HuH-7.5 (cell line): ENCODE measurements around the gene GOLGA2.

Source experiments
- DNase-seq: peaks from one replicate; pipeline ENCODE4 v3.0.0; 2011; ENCODE audit warnings: low spot score

The GOLGA2 gene

DNA sequence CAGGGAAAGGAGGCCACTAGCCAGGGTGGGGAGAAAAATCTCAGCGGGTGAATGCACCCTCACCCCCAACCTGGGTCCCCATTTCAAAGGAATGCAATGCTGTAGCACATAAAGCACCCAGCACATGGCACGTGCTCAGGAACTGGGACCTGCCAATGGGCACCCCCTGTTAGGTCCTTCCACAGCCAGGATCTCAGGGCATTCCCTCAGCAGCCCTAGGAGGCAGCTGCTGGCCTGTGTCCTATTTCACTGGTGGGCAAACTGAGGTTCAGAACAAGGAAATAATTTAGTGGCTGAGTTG lies 63.9 kb downstream of the GOLGA2 start:
- no peak for DNase-seq

DNA sequence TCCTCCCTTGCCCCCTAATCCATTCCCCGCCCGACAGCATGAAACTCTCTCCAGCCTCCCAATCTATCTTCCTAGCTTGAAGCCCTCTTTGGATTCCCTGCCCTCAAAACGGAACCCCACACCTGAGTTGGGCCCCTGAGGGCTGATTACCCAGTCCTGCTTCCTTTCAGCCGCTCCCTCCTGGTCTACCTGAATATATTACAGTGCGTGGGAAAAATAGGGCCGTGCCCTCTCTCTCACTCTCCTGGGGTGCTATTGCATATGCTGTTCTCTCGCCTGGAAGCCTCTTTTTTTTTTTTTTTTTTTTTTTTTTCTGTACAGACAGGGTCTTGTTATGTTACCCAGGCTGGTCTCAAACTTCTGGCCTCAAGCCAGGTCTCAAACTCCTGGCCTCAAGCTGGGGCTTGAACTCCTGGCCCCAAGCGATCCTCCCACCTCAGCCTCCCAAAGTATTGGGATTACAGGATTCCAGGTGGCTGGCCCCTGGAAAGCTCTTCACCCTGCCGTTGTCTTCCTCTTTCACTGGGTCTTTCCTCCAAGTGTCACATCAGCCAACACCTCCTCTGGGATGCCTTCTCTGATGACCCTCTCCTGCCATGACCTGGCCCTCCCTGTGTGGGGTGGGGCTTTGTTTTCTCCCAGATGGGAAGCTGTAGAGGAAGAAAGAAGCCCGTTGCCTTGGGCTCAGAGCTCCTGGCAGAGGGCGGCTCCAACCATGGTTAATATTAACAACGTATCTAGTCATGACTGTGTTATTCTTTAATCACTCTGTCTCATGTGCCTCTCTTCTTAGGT lies 64.4 kb downstream of the GOLGA2 start:
- DNase-seq, result no peak

DNA sequence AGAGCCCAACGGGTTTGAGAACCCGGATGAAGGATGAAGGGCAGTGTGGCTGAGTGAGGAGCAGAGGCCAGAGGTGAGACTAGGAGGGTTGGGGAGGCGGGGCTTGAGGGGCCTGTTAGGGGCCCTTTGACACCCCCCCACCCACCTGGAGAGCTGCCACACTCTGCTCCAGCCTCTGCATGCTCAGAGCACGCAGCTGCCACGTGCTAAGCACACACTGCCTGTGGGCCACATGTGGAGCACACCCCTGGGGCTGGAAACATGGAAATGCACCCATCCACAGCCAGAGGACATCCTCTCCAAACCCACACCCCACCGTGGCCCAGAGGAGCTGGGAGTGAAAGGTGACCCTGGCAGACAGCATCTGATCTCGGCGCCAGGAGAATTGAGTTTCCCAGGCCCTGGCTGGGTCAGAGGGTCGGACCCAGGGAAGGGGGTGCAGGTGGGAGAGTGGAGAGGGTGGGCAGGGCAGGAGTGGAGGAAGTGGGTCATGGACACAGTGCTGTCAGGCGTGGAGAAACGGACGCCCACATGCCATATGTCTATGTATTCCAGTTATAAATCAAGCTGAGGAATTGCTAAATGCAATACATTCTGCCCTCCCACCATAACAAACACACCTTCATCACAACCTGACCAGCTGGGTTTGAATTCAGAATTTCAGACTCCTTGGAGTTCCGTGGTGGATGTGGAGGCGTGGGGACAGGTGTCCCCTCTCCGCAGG lies 66.7 kb downstream of the GOLGA2 start:
- no peak for DNase-seq

DNA sequence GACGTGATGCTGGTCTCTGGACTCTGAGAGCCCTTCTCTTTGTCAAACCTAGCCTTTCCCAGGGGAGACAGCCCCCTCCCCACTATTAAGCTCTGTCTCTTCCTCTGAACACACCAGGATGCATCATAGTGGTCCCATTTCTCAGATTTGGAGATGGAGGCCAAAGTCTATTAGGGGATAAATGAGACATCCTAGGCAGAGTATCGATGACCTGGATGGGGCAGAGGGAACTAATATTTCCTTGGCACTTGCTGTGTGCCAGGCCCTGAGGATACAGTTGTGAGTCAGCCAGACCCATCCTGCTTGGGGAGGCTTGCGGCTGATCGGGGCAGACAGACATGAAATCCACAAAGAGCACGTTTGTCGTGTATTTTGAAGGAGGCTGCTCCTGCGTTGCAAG lies 67.4 kb downstream of the GOLGA2 start:
- no peak for DNase-seq

DNA sequence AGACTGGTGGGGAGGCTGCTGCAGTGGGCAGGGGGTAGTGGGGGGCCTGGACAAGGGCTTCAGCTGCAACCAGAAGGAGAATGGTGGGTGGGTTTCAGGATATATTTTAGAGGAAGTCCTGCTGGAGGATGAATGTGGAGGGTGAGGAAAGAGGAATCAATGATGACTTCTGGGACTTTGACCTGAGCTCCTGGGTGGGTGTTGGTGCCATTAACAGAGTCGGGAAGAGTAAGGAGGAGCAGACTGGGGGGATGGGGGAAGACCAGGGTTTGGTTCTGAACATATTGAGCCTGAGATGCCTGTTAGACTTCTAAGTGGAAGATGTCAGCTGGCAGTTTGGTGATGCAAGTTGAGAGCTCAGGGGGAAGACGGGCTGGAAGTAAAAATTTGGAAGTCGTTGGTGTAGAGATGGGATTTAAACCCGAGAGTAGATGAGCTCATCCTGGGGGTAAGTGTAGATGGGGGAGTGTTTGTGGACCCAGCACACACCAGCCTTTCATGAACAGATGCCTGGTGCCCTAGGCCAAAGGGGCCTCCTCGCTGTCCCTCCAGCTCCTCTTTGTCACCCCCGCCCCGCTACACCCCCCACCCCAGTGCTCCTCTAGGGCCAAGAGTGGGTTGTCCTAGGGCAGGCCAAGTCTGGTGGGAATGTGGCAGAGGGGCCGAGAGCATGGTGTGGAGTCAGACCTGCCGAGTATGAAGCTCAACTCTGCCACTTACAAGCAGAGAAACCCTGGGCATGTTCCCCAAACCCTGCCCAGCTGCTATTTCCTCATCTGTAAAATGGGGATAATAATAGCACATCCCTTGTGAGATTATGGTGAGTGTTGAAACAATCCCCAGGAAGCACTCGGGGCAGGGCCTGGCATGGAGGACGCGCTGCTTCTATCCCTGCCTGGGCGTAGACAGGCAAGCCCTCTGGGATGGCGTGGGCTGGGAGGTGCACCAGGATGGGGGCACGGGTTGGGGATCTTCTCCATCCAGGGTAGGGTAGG lies 68.6 kb downstream of the GOLGA2 start:
- DNase-seq, result no peak

DNA sequence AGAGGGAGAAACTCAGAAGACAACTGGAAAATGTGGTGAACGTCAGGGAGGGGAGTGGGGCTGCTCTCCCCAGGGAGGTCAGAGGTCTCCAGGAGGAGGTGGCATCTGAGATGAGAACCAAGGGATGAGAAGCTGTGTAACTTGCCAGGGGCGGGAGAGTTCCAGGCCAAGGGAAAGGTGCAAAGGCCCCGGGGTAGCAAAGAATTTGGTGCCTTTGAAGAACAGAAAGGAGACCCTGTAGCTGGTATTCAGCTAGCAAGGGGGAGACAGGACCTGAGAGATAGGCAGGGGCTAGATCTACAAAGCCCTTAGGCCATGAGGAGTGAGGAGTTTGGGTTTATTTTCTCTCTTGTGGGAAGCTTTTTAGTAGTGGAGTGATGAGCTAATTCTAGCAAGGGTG lies 69.3 kb downstream of the GOLGA2 start:
- no peak for DNase-seq
